SK-N-MC (cell line): Measurements from ENCODE around the gene HPCAL1.

Experiments
- EZH2 ChIP-seq: fragments of 200-600 bp; sonication (generic); IDR thresholded peaks from one replicate; pipeline ENCODE4 v1.6.1; 2017; ENCODE audit warnings: antibody characterized with exemption
- POLR2AphosphoS5 ChIP-seq: IDR thresholded peaks from 2 replicates; pipeline ENCODE4 v1.6.1; 2012; ENCODE audit warnings: mild to moderate bottlenecking, low read depth, low read length, borderline replicate concordance

GRCh38 chr2:10423400-10423774, 120.7 kb downstream of the HPCAL1 start:
- TF ChIP-seq POLR2AphosphoS5, result no peak
- TF ChIP-seq EZH2, result no peak
